ENCODE results near the gene CITED4. TPM values are rescaled to one million over a fixed set of nuclear protein-coding genes. Genes with fewer than 3 reads are reported as not detected.

CITED4 gene
- total RNA-seq, 2 experiments from 2014 or later: 2.0 TPM; not detected in 1

- peak overlapping the region; percentile 61 for H3K4me3 ChIP-seq (ENCODE audit: low read depth, low read length, poor library complexity, severe bottlenecking)
- peaks cover 5% of the 10 kb centered on the region for H3K4me1 ChIP-seq (ENCODE audit: insufficient read depth, low read length, poor library complexity, severe bottlenecking)
- no TSS peak for BruUV-seq (replicated peaks)
- no peaks in the 10 kb centered on the region for H3K79me2 ChIP-seq (ENCODE audit: insufficient read depth, low read depth, low read length)
- H4K20me1 ChIP-seq (ENCODE audit: insufficient read depth, low read length): no peaks in the 10 kb centered on the region
- H2AFZ ChIP-seq (ENCODE audit: low read length): no peak overlapping the region
- CTCF ChIA-PET (ENCODE audit: unreplicated experiment): interaction anchor here (0.6 kb wide), 1 partner anchor 61 kb away, joined by 4 read pairs; no protein-coding TSS in a partner anchor
- peak overlapping the region; percentile 82 for H3K4me2 ChIP-seq (ENCODE audit: low read length)
- no peaks in the 10 kb centered on the region for H3K9me3 ChIP-seq (ENCODE audit: low read length)
- intact Hi-C loops (cut with micrococcal nuclease; ENCODE audit: unreplicated experiment): no loop called here
- no peak for DNase-seq (ENCODE audit: low spot score)
- H3K36me3 ChIP-seq (ENCODE audit: insufficient read depth, low read length): no peaks in the 10 kb centered on the region
- POLR2A ChIA-PET: no interaction called here
- H3K9me2 ChIP-seq (ENCODE audit: insufficient read depth, low read length): no peaks in the 10 kb centered on the region
- TF ChIP-seq CTCF (conservative IDR thresholded peaks at IDR 0.05; ENCODE audit: low read length): no peak
- TF ChIP-seq EZH2phosphoT487 (IDR thresholded peaks at IDR 0.05; ENCODE audit: borderline replicate concordance, low read depth, low read length): no peak
- H3K27ac ChIP-seq (ENCODE audit: low read depth, low read length, poor library complexity, severe bottlenecking): no peak overlapping the region
Observed at GRCh38 chr1:40817791-40818263, 44.3 kb downstream of the CITED4 start.

- POLR2A ChIA-PET: interaction anchor here (1.1 kb wide), 1 partner anchor 34 kb away, joined by 3 read pairs; no protein-coding TSS in a partner anchor
- Histone ChIP-seq H3K4me3 (ENCODE audit: low read depth, low read length, poor library complexity, severe bottlenecking) (no peak overlapping the region), H3K27ac (ENCODE audit: low read depth, low read length, poor library complexity, severe bottlenecking) (no peak overlapping the region), H3K9me2 (ENCODE audit: insufficient read depth, low read length) (no peaks in the 10 kb centered on the region), H3K79me2 (ENCODE audit: insufficient read depth, low read depth, low read length) (no peaks in the 10 kb centered on the region), H3K9me3 (ENCODE audit: low read length) (no peaks in the 10 kb centered on the region), H3K4me2 (ENCODE audit: low read length) (no peak overlapping the region), H2AFZ (ENCODE audit: low read length) (no peak overlapping the region), H4K20me1 (ENCODE audit: insufficient read depth, low read length) (no peaks in the 10 kb centered on the region), H3K36me3 (ENCODE audit: insufficient read depth, low read length) (no peaks in the 10 kb centered on the region), H3K4me1 (ENCODE audit: insufficient read depth, low read length, poor library complexity, severe bottlenecking) (peaks cover 5% of the 10 kb centered on the region)
- no TSS peak for BruUV-seq (replicated peaks)
- DNase-seq (ENCODE audit: low spot score): no peak
- TF ChIP-seq EZH2phosphoT487 (IDR thresholded peaks at IDR 0.05; ENCODE audit: borderline replicate concordance, low read depth, low read length) (no peak), CTCF (conservative IDR thresholded peaks at IDR 0.05; ENCODE audit: low read length) (no peak)
- intact Hi-C loops (cut with micrococcal nuclease; ENCODE audit: unreplicated experiment): no loop called here
- CTCF ChIA-PET (ENCODE audit: unreplicated experiment): no interaction called here
Observed at GRCh38 chr1:40815420-40815819, 46.7 kb downstream of the CITED4 start.

Other genes starting within 250 kb of the CITED4 start
- 79.5 and 89.3 TPM in 2 replicates for gene RIMS3, start 196.7 kb downstream of the CITED4 start, total RNA-seq (2014; rRNA removed; shearing (Covaris generic))
- gene RIMS3, start 196.7 kb downstream of the CITED4 start, total RNA-seq (2022): 80.3 and 106 TPM in 2 replicates
- gene NFYC, start 170.7 kb downstream of the CITED4 start, total RNA-seq (2014; rRNA removed; shearing (Covaris generic)): 29.3 and 39.1 TPM in 2 replicates
- 71.0 and 77.1 TPM in 2 replicates for gene NFYC, start 170.7 kb downstream of the CITED4 start, total RNA-seq (2022)
- 0.16 and 0.33 TPM in 2 replicates for gene KCNQ4, start 78.6 kb downstream of the CITED4 start, total RNA-seq (2014; rRNA removed; shearing (Covaris generic))
- 0.37 and 0.49 TPM in 2 replicates for gene KCNQ4, start 78.6 kb downstream of the CITED4 start, total RNA-seq (2022)
- gene CTPS1, start 117.3 kb upstream of the CITED4 start, total RNA-seq (2014; rRNA removed; shearing (Covaris generic)): 58.9 and 76.6 TPM in 2 replicates
- gene CTPS1, start 117.3 kb upstream of the CITED4 start, total RNA-seq (2022): 111 and 117 TPM in 2 replicates
- 0.82 and 1.1 TPM in 2 replicates for gene SLFNL1, start 159.4 kb upstream of the CITED4 start, total RNA-seq (2014; rRNA removed; shearing (Covaris generic))
- gene SLFNL1, start 159.4 kb upstream of the CITED4 start, total RNA-seq (2022): 0.49 and 0.57 TPM in 2 replicates